HG03521 (cell line): ENCODE measurements around the gene CFAP20DC.
A peak's percentile ranks its signal among the peaks of the same experiment; 100 is the strongest.
"Not testable (repeated sequence)": the region's sequence is repeated elsewhere in the genome, so short reads cannot be mapped to it uniquely, and the experiment has no call there.

ENCODE experiments used
- ATAC-seq: cut with Tn5 transposase; IDR thresholded peaks from one replicate; pipeline ENCODE4 v1.9.1; 2021; ENCODE audit warnings: mild to moderate bottlenecking, moderate library complexity; ENCODE audit not compliant: unreplicated experiment

CFAP20DC gene

GRCh38 chr3:59049671-59050331 is at the start of gene CFAP20DC:
TSS of gene CFAP20DC (minus strand) at chr3:59050025. CDS start at chr3:59049631, 394 bp downstream.
- peak; percentile 98 for ATAC-seq

GRCh38 chr3:59098516-59098915 is 48.7 kb upstream of the CFAP20DC start:
- ATAC-seq = not testable (repeated sequence)

- ATAC-seq = no peak
Observed at GRCh38 chr3:59094446-59094845, 44.6 kb upstream of the CFAP20DC start.

GRCh38 chr3:59093521-59093920 is 43.7 kb upstream of the CFAP20DC start:
- no peak for ATAC-seq

- ATAC-seq = no peak
Observed at GRCh38 chr3:59088761-59089160, 38.9 kb upstream of the CFAP20DC start.

GRCh38 chr3:59085976-59086375 is 36.2 kb upstream of the CFAP20DC start:
- ATAC-seq = no peak

- no peak for ATAC-seq
Observed at GRCh38 chr3:59084583-59084982, 34.8 kb upstream of the CFAP20DC start.

- no peak for ATAC-seq
Observed at GRCh38 chr3:59082106-59082505, 32.3 kb upstream of the CFAP20DC start.

GRCh38 chr3:59081071-59081470 is 31.2 kb upstream of the CFAP20DC start:
- ATAC-seq = no peak

- no peak for ATAC-seq
Observed at GRCh38 chr3:59079962-59080361, 30.1 kb upstream of the CFAP20DC start.

- no peak for ATAC-seq
Observed at GRCh38 chr3:59074764-59075163, 24.9 kb upstream of the CFAP20DC start.

GRCh38 chr3:59072681-59073080 is 22.9 kb upstream of the CFAP20DC start:
- no peak for ATAC-seq

- no peak for ATAC-seq
Observed at GRCh38 chr3:59069838-59070237, 20.0 kb upstream of the CFAP20DC start.

GRCh38 chr3:59065240-59065639 is 15.4 kb upstream of the CFAP20DC start:
- ATAC-seq = no peak

- ATAC-seq = no peak
Observed at GRCh38 chr3:59064728-59065127, 14.9 kb upstream of the CFAP20DC start.

- ATAC-seq = no peak
Observed at GRCh38 chr3:59064276-59064675, 14.5 kb upstream of the CFAP20DC start.

GRCh38 chr3:59056706-59057105 is 6.9 kb upstream of the CFAP20DC start:
- ATAC-seq = no peak

GRCh38 chr3:59052803-59053411 is 3.1 kb upstream of the CFAP20DC start:
- ATAC-seq = no peak

- ATAC-seq = not testable (repeated sequence)
Observed at GRCh38 chr3:59050811-59051414, 1.1 kb upstream of the CFAP20DC start.

GRCh38 chr3:59046839-59047238 is 3.0 kb downstream of the CFAP20DC start:
- no peak for ATAC-seq

GRCh38 chr3:59043391-59043790 is 6.4 kb downstream of the CFAP20DC start:
- ATAC-seq = no peak

- ATAC-seq = no peak
Observed at GRCh38 chr3:59040902-59041301, 8.9 kb downstream of the CFAP20DC start.
